GM13977 (cell line): ENCODE data around the gene RANBP9.

Experiments used
- DNase-seq: peaks from one replicate; pipeline ENCODE4 v3.0.0; 2012; ENCODE audit warnings: low spot score
- in situ Hi-C: fragments of 300-500 bp; cut with MboI; formaldehyde crosslinking; loops from one replicate; pipeline ENCODE4 v1.12.0; 2022; ENCODE audit warnings: low sequenced_read_pairs, low pct_unique_long_range_greater_than_20kb, mixed read lengths, inconsistent platforms; ENCODE audit not compliant: unreplicated experiment
- TF ChIP-seq, protein P1 (sequence below): IDR thresholded peaks from 2 replicates; pipeline ENCODE4 v1.5.1; 2012; ENCODE audit warnings: mild to moderate bottlenecking, control low read depth; ENCODE audit not compliant: insufficient read depth; ENCODE audit errors: extremely low read depth, missing control alignments

Gene RANBP9

DNA sequence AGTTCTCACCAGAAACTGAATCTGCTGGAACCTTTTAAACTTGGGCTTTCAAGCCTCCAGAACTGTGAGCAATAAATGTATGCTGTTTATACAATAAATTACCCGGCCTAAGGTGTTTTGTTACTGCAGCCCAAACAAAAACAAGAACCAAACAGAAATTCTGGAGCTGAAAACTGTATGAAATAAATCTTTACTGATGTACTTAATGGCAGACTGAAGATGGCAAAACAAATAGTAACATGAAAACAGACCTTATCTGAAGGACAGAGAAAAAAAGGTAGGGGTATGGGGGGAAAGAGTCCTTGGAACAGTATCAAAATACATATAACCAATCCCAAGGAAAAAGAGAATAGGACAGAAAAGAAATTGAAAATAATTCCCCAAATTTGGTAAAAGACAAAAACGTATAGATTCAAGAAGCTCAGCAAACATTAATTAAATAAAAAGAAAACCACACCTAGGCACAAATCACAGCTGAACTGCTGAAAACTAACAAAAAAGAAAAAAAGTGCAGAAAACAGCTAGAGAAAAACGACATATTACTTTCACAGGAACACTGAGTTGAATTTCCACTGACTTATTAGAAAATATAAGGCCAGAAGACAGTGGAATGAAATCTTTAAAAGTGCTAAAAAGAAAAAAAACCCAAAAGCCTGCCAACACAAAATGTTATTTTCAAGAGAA, 48.8 kb downstream of the RANBP9 start:
- TF ChIP-seq, protein P1, sequence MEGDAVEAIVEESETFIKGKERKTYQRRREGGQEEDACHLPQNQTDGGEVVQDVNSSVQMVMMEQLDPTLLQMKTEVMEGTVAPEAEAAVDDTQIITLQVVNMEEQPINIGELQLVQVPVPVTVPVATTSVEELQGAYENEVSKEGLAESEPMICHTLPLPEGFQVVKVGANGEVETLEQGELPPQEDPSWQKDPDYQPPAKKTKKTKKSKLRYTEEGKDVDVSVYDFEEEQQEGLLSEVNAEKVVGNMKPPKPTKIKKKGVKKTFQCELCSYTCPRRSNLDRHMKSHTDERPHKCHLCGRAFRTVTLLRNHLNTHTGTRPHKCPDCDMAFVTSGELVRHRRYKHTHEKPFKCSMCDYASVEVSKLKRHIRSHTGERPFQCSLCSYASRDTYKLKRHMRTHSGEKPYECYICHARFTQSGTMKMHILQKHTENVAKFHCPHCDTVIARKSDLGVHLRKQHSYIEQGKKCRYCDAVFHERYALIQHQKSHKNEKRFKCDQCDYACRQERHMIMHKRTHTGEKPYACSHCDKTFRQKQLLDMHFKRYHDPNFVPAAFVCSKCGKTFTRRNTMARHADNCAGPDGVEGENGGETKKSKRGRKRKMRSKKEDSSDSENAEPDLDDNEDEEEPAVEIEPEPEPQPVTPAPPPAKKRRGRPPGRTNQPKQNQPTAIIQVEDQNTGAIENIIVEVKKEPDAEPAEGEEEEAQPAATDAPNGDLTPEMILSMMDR: no peak
- DNase-seq: no peak
- in situ Hi-C loops: no loop called here

DNA sequence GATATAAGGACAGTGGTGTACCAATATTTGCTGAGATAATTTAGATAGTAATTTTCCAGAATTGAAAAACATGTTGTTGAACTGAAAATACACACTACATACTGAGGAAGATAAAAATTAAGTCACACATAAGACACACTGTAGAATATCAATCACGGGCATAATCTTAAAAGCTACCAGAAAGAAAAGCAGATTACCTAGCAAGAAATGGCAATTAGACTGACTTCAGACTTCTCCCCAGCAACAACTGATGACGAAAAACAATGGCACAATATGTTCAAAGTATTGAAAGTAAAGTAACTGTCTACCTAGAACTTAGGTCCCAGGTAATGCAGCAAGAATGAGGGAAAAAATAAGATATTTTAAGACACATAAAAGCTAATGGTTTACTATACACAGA, 50.0 kb downstream of the RANBP9 start:
- in situ Hi-C loops: no loop called here
- TF ChIP-seq, protein P1: no peak
- no peak for DNase-seq

DNA sequence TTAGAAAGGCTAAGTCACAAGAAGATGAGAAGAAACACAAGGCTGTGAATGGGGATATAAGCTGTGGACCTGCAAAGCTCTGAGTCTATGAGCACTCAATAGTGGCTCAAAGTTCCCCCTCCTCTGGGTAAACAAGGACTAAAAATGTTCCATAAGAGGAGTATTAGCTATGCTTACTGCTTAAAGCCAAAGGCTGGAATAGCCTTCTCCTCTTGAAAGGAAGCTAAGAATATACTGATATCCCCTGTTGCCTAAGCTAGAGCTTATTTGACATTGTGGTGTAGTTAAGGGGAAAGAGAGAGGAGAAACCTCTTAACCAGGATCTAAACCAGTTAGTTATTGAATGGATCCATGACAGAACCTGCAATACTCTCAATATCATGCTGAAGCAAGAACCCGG, 50.7 kb downstream of the RANBP9 start:
- in situ Hi-C loops: no loop called here
- TF ChIP-seq, protein P1: no peak
- DNase-seq: no peak

DNA sequence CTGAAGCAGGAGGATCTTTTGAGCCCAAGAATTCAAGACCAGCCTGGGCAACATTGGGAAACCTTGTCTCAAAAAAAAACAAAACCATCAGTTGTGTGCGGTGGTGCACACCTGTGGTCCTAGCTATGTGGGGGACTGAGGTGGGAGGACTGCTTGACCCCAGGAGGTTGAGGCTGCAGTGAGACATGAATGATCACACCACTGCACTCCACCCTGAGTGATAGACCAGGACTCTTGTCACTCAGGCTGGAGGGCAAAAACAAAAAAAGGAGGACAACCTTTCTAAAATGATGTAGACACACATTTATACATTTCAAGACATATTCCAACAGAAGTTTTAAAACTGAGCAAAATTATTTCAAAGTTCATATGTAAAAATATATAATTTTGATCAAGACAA, 51.4 kb downstream of the RANBP9 start:
- TF ChIP-seq, protein P1: no peak
- in situ Hi-C loops: no loop called here
- DNase-seq: no peak

DNA sequence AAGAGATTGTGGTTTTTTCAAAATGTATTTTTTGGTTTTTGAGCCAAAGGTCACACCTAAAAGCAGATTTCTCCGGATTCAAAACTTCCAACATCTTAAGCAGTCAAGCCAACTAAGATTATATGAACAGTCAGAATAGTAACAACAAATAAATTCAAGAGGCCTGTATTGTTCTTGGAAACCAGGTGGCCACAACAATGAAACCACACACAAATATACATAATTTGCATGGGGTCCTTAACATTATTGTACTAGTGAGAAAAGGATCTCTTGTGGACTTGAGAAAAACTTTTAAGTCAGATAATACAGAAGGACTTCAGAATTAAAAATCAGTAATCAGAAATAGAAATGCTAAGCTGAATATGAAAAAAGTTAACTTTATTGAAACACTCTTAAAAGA, 55.9 kb downstream of the RANBP9 start:
- TF ChIP-seq, protein P1: no peak
- in situ Hi-C loops: no loop called here
- DNase-seq: no peak

DNA sequence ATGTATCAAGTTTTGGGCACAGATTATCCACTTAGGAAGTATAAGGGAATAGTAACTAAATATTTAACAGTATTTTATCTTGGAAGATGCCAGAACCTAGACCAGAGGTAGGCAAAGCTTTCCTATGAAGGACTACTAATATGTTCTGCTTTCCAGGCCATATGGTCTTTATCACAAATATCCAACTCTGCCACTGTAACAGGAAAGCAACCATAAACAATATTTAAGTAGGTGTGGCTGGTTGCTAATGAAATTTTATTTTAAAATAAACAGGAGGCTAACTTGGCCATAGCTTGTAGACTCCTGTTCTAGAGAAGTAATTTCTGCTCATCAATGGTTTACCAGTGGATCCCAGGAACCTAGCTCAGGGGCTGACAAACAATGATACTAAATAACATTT, 57.1 kb downstream of the RANBP9 start:
- in situ Hi-C loops: no loop called here
- TF ChIP-seq, protein P1: no peak
- DNase-seq: no peak
